HG03066 (cell line): ENCODE measurements around the gene ZC3H18.

Experiments used
- ATAC-seq: cut with Tn5 transposase; IDR thresholded peaks from one replicate; pipeline ENCODE4 v1.9.1; 2021; ENCODE audit warnings: low read depth; ENCODE audit not compliant: unreplicated experiment

The ZC3H18 gene

GRCh38 chr16:88548985-88549384 is 21.2 kb upstream of the ZC3H18 start:
- ATAC-seq = no peak

GRCh38 chr16:88549671-88550245 is 20.4 kb upstream of the ZC3H18 start:
- ATAC-seq = no peak

GRCh38 chr16:88550246-88550661 is 19.9 kb upstream of the ZC3H18 start:
- ATAC-seq = no peak

- no peak for ATAC-seq
These were observed 18.0 kb upstream of the ZC3H18 start for GRCh38 chr16:88552166-88552565.

GRCh38 chr16:88552815-88553214 is 17.4 kb upstream of the ZC3H18 start:
- ATAC-seq = no peak

GRCh38 chr16:88553739-88554138 is 16.5 kb upstream of the ZC3H18 start:
- ATAC-seq = no peak

- ATAC-seq = no peak
These were observed 15.4 kb upstream of the ZC3H18 start for GRCh38 chr16:88554711-88555264.

GRCh38 chr16:88556294-88556988 is 13.8 kb upstream of the ZC3H18 start:
- ATAC-seq = no peak

GRCh38 chr16:88558457-88559442 is 11.5 kb upstream of the ZC3H18 start:
- ATAC-seq = no peak

- ATAC-seq = no peak
These were observed 9.3 kb upstream of the ZC3H18 start for GRCh38 chr16:88560714-88561484.

GRCh38 chr16:88561485-88562359 is 8.5 kb upstream of the ZC3H18 start:
- ATAC-seq = no peak

GRCh38 chr16:88566158-88566557 is 4.0 kb upstream of the ZC3H18 start:
- no peak for ATAC-seq

- no peak for ATAC-seq
These were observed 1.2 kb upstream of the ZC3H18 start for GRCh38 chr16:88568710-88569613.

- ATAC-seq = peak; percentile 18
These were observed 604 bp upstream of the ZC3H18 start for GRCh38 chr16:88569614-88569984.

- ATAC-seq = peak; percentile 23
These were observed 489 bp downstream of the ZC3H18 start for GRCh38 chr16:88570691-88571092.

GRCh38 chr16:88575251-88575650 is 5.0 kb downstream of the ZC3H18 start:
- no peak for ATAC-seq

GRCh38 chr16:88576307-88576706 is 6.1 kb downstream of the ZC3H18 start:
- ATAC-seq = no peak

- no peak for ATAC-seq
These were observed 7.0 kb downstream of the ZC3H18 start for GRCh38 chr16:88577166-88577565.
